ENCODE measurements around the gene TSC22D3. TPM values are rescaled to one million over a fixed set of nuclear protein-coding genes. Genes with fewer than 3 reads are reported as not detected.

Gene TSC22D3
- total RNA-seq, 2 donors from 2014 or later: 9.9 to 10.5 TPM

DNA sequence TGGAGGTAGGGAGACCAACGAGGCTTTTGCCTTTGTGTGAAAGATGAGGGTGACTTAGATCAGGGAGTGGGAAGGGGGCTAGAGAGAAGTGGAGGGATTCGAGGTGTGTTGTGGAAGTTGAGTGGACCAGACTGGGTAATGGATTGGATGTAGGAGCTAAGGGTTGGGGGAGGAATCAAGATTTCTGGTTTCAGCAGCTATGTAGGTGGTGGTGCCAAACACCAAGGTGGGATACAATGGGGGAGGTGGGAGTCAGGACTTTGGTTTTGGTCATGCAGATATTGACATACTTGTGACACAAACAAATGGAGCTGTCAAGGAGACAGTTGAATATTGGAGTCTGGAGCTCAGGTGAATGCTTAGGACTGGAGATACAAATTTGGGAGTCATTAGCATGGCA is 71.0 kb downstream of the TSC22D3 start:
- peaks cover 8% of the 10 kb centered on the region for H3K27me3 Mint-ChIP-seq (ENCODE audit: insufficient read depth)
- H3K9ac ChIP-seq (ENCODE audit: extremely low read depth, low read length, poor library complexity, severe bottlenecking): no peak overlapping the region
- H3K4me1 ChIP-seq (ENCODE audit: control insufficient read depth, insufficient read depth, low read length): no peaks in the 10 kb centered on the region
- H3K4me3 ChIP-seq (ENCODE audit: low read length): no peak overlapping the region
- no peaks in the 10 kb centered on the region for H3K36me3 ChIP-seq (ENCODE audit: control insufficient read depth, insufficient read depth, low read length)
- H3K4me1 Mint-ChIP-seq: peaks cover 10% of the 10 kb centered on the region
- no peaks in the 10 kb centered on the region for H3K36me3 Mint-ChIP-seq (ENCODE audit: low read depth)
- TF ChIP-seq, protein P1, sequence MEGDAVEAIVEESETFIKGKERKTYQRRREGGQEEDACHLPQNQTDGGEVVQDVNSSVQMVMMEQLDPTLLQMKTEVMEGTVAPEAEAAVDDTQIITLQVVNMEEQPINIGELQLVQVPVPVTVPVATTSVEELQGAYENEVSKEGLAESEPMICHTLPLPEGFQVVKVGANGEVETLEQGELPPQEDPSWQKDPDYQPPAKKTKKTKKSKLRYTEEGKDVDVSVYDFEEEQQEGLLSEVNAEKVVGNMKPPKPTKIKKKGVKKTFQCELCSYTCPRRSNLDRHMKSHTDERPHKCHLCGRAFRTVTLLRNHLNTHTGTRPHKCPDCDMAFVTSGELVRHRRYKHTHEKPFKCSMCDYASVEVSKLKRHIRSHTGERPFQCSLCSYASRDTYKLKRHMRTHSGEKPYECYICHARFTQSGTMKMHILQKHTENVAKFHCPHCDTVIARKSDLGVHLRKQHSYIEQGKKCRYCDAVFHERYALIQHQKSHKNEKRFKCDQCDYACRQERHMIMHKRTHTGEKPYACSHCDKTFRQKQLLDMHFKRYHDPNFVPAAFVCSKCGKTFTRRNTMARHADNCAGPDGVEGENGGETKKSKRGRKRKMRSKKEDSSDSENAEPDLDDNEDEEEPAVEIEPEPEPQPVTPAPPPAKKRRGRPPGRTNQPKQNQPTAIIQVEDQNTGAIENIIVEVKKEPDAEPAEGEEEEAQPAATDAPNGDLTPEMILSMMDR (conservative IDR thresholded peaks at IDR 0.05): no peak
- no peak overlapping the region for H3K4me3 Mint-ChIP-seq
- H3K27ac ChIP-seq (ENCODE audit: low read depth, low read length): no peak overlapping the region
- H3K9me3 Mint-ChIP-seq: peaks cover 2% of the 10 kb centered on the region
- no peak overlapping the region for H3K27ac Mint-ChIP-seq
- no peaks in the 10 kb centered on the region for H3K9me3 ChIP-seq (ENCODE audit: control insufficient read depth, low read length)
- DNase-seq: no peak
- 95% methylated on average over 2 of the region's 2 CpGs; no CpG with 5 or more reads in 1 of the 2 experiments for WGBS, 2 experiments (ENCODE audit: insufficient coverage in 1 of 2, insufficient read length in 1 of 2)
- H3K27me3 ChIP-seq (ENCODE audit: control insufficient read depth, insufficient read depth, low read length, poor library complexity, severe bottlenecking): no peaks in the 10 kb centered on the region

DNA sequence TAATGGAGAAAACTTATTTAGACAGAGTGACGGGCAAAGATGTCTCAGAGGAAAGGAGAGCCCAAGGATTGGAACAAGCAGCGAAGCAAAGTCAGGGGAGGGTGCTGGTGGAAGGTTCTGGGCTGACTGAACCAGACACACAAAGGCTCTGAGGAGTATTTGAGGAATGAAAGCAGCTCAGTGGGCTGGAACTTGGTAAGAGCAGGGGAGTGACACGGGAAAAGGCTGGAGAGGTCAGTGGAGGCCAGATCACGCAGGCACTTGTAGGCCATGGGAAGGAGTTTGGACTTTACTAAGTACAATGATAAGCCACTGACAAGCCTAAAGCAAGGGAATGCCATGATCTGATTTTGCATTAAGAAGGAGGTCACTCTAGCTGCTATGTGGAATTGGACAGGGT is 71.4 kb downstream of the TSC22D3 start:
- peak; percentile 29 for DNase-seq
- TF ChIP-seq, protein P1 (conservative IDR thresholded peaks at IDR 0.05): no peak
- Histone ChIP-seq H3K9me3 (ENCODE audit: control insufficient read depth, low read length) (no peaks in the 10 kb centered on the region), H3K27ac (ENCODE audit: low read depth, low read length) (no peak overlapping the region), H3K9ac (ENCODE audit: extremely low read depth, low read length, poor library complexity, severe bottlenecking) (no peak overlapping the region), H3K4me1 (ENCODE audit: control insufficient read depth, insufficient read depth, low read length) (no peaks in the 10 kb centered on the region), H3K27me3 (ENCODE audit: control insufficient read depth, insufficient read depth, low read length, poor library complexity, severe bottlenecking) (no peaks in the 10 kb centered on the region), H3K36me3 (ENCODE audit: control insufficient read depth, insufficient read depth, low read length) (no peaks in the 10 kb centered on the region), H3K4me3 (ENCODE audit: low read length) (no peak overlapping the region)
- peaks cover 10% of the 10 kb centered on the region for H3K4me1 Mint-ChIP-seq
- H3K9me3 Mint-ChIP-seq: peaks cover 2% of the 10 kb centered on the region
- WGBS, 2 experiments (ENCODE audit: insufficient coverage in 1 of 2, insufficient read length in 1 of 2): 86 to 91% methylated on average over 4 of the region's 4 CpGs
- peaks cover 8% of the 10 kb centered on the region for H3K27me3 Mint-ChIP-seq (ENCODE audit: insufficient read depth)
- H3K4me3 Mint-ChIP-seq: no peak overlapping the region
- no peak overlapping the region for H3K27ac Mint-ChIP-seq
- H3K36me3 Mint-ChIP-seq (ENCODE audit: low read depth): no peaks in the 10 kb centered on the region

DNA sequence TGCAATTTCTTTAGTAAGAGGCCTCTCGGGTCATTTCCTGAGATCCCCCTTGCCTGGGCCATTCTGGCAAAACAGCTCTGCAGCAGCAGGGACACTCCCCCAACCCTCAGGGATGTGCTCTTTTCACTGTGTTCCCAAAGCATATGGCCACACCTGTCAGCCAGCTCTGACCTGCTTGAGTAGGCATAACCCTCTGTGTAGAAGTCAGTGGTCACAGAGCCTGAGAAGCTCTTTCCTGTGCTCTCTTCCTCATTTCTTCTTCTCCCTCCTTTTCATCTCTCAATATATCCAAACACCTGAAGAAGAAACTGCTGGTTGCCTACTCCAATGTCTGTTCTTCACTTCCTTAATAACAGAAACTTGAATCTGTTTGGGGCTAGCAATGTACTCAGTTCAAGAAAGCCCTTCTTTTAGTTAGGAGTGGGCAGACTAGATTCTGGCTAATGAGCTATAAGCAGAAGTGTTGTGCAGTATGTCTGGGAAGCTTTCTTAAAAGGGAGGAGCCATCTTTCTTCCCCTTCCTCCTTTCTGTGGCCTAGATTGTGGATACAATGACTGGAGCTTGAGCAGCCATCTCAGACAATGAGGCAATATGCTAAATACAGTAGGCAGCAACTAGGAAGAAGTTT is 74.0 kb downstream of the TSC22D3 start:
- Mint-ChIP-seq H3K36me3 (ENCODE audit: low read depth) (no peaks in the 10 kb centered on the region), H3K4me1 (peaks cover 10% of the 10 kb centered on the region), H3K9me3 (peaks cover 7% of the 10 kb centered on the region), H3K27ac (no peak overlapping the region), H3K27me3 (ENCODE audit: insufficient read depth) (peaks cover 2% of the 10 kb centered on the region), H3K4me3 (no peak overlapping the region)
- Histone ChIP-seq H3K9me3 (ENCODE audit: control insufficient read depth, low read length) (no peaks in the 10 kb centered on the region), H3K27me3 (ENCODE audit: control insufficient read depth, insufficient read depth, low read length, poor library complexity, severe bottlenecking) (no peaks in the 10 kb centered on the region), H3K9ac (ENCODE audit: extremely low read depth, low read length, poor library complexity, severe bottlenecking) (no peak overlapping the region), H3K4me3 (ENCODE audit: low read length) (no peak overlapping the region), H3K4me1 (ENCODE audit: control insufficient read depth, insufficient read depth, low read length) (no peaks in the 10 kb centered on the region), H3K36me3 (ENCODE audit: control insufficient read depth, insufficient read depth, low read length) (no peaks in the 10 kb centered on the region), H3K27ac (ENCODE audit: low read depth, low read length) (no peak overlapping the region)
- DNase-seq: peak; percentile 59
- 83% methylated on average over 1 of the region's 1 CpG; no CpG with 5 or more reads in 1 of the 2 experiments for WGBS, 2 experiments (ENCODE audit: insufficient coverage in 1 of 2, insufficient read length in 1 of 2)
- TF ChIP-seq, protein P1 (conservative IDR thresholded peaks at IDR 0.05): no peak

Measured in endodermal cell (in vitro differentiated cells).